Measurements from ENCODE around the gene ZNF423. TPM values are rescaled to one million over a fixed set of nuclear protein-coding genes. Genes with fewer than 3 reads are reported as not detected.

The ZNF423 gene
- total RNA-seq, 4 donors from 2014 or later = 0.72 to 5.9 (median 1.1) TPM

GRCh38 chr16:49608098-49608497, 247.8 kb downstream of the ZNF423 start:
- no peak overlapping the region for H3K4me3 ChIP-seq
- intact Hi-C loops (cut with DNase I) = no loop called here
- H3K9me3 ChIP-seq = no peaks in the 10 kb centered on the region
- H3K27ac ChIP-seq = no peak overlapping the region
- no peak for DNase-seq
- peaks cover 0 to under 1% (median 0%) of the 10 kb centered on the region in 3 donors for H3K4me1 ChIP-seq
- no peaks in the 10 kb centered on the region for H3K27me3 ChIP-seq
- no peaks in the 10 kb centered on the region for H3K36me3 ChIP-seq
- WGBS, 2 donors = 15 to 24% methylated on average over 4 to 5 of the region's 5 CpGs
- TF ChIP-seq POLR2A (IDR thresholded peaks at IDR 0.05) = no peak
- no peak for TF ChIP-seq CTCF (IDR thresholded peaks at IDR 0.05)

GRCh38 chr16:49605536-49606254, 250.2 kb downstream of the ZNF423 start:
- intact Hi-C loops (cut with DNase I) = no loop called here
- no peak overlapping the region for H3K4me3 ChIP-seq
- TF ChIP-seq POLR2A (IDR thresholded peaks at IDR 0.05) (no peak), CTCF (IDR thresholded peaks at IDR 0.05) (no peak)
- H3K27me3 ChIP-seq = no peaks in the 10 kb centered on the region
- H3K36me3 ChIP-seq = no peaks in the 10 kb centered on the region
- 70 to 77% methylated on average over 12 of the region's 14 CpGs for WGBS, 2 donors
- H3K4me1 ChIP-seq = peaks cover 0 to 12% (median 4%) of the 10 kb centered on the region in 3 donors
- H3K27ac ChIP-seq = no peak overlapping the region
- no peak for DNase-seq
- no peaks in the 10 kb centered on the region for H3K9me3 ChIP-seq

GRCh38 chr16:49604602-49605001, 251.3 kb downstream of the ZNF423 start:
- Histone ChIP-seq H3K4me1 (peaks cover 0 to 12% (median 4%) of the 10 kb centered on the region in 3 donors), H3K9me3 (no peaks in the 10 kb centered on the region), H3K27me3 (no peaks in the 10 kb centered on the region), H3K27ac (no peak overlapping the region), H3K36me3 (no peaks in the 10 kb centered on the region), H3K4me3 (no peak overlapping the region)
- WGBS, 2 donors = 83 to 85% methylated on average over 2 to 4 of the region's 4 CpGs
- TF ChIP-seq CTCF (IDR thresholded peaks at IDR 0.05) (no peak), POLR2A (IDR thresholded peaks at IDR 0.05) (no peak)
- DNase-seq = no peak
- intact Hi-C loops (cut with DNase I) = no loop called here

- intact Hi-C loops (cut with DNase I) = no loop called here
- Histone ChIP-seq H3K4me3 (no peak overlapping the region), H3K4me1 (peaks cover 0 to 12% (median 4%) of the 10 kb centered on the region in 3 donors), H3K9me3 (no peaks in the 10 kb centered on the region), H3K27ac (no peak overlapping the region), H3K36me3 (no peaks in the 10 kb centered on the region), H3K27me3 (no peaks in the 10 kb centered on the region)
- no peak for TF ChIP-seq CTCF (IDR thresholded peaks at IDR 0.05)
- no peak for TF ChIP-seq POLR2A (IDR thresholded peaks at IDR 0.05)
- DNase-seq = no peak
- 98 to 100% methylated on average over 5 to 8 of the region's 9 CpGs for WGBS, 2 donors
These were observed 252.0 kb downstream of the ZNF423 start for GRCh38 chr16:49603956-49604355.

- TF ChIP-seq CTCF (IDR thresholded peaks at IDR 0.05) (no peak), POLR2A (IDR thresholded peaks at IDR 0.05) (no peak)
- WGBS, 2 donors = 53 to 83% methylated on average over 7 to 8 of the region's 9 CpGs
- H3K9me3 ChIP-seq = no peaks in the 10 kb centered on the region
- no peak for DNase-seq
- H3K4me1 ChIP-seq = peaks cover 0 to 12% (median 4%) of the 10 kb centered on the region in 3 donors
- intact Hi-C loops (cut with DNase I) = no loop called here
- H3K27me3 ChIP-seq = no peaks in the 10 kb centered on the region
- H3K4me3 ChIP-seq = peak overlapping the region in 1 of 4 donors; percentile 3
- H3K36me3 ChIP-seq = no peaks in the 10 kb centered on the region
- no peak overlapping the region for H3K27ac ChIP-seq
These were observed 253.0 kb downstream of the ZNF423 start for GRCh38 chr16:49602976-49603310.
